ENCODE results near the gene LY6G6D.

LY6G6D gene

GRCh38 chr6:31687860-31688693 lies 27.1 kb upstream of the LY6G6D start:
- Histone ChIP-seq H3K36me3 (ENCODE audit: control insufficient read depth, low read length) (peaks cover 51% of the 10 kb centered on the region), H3K4me3 (ENCODE audit: low read length) (no peak overlapping the region), H4K20me1 (ENCODE audit: control insufficient read depth, insufficient read depth, low read depth, low read length) (no peaks in the 10 kb centered on the region)

GRCh38 chr6:31689249-31690110 lies 25.7 kb upstream of the LY6G6D start:
- peaks cover 15% of the 10 kb centered on the region for H3K4me1 ChIP-seq (ENCODE audit: control insufficient read depth, low read length)
- H3K36me3 ChIP-seq (ENCODE audit: control insufficient read depth, low read length), result peaks cover 53% of the 10 kb centered on the region
- H3K79me2 ChIP-seq (ENCODE audit: control insufficient read depth, low read length), result no peaks in the 10 kb centered on the region
- peak overlapping the region; percentile 6; the same call in 1 of the 2 replicates for H3K4me3 ChIP-seq (ENCODE audit: low read length)
- H3K4me2 ChIP-seq (ENCODE audit: low read length), result peak overlapping the region; percentile 49
- TF ChIP-seq CTCF (IDR thresholded peaks at IDR 0.05; ENCODE audit: low read depth, low read length, poor library complexity, severe bottlenecking) (peak; percentile 82), EZH2phosphoT487 (IDR thresholded peaks at IDR 0.05; ENCODE audit: borderline replicate concordance, low read length) (no peak)
- no peaks in the 10 kb centered on the region; the same call in 1 of the 2 replicates for H3F3A ChIP-seq (ENCODE audit: control insufficient read depth, insufficient read depth)
- H3K27me3 ChIP-seq (ENCODE audit: control insufficient read depth, low read length), result no peaks in the 10 kb centered on the region
- no peaks in the 10 kb centered on the region for H3K9me2 ChIP-seq (replicated peaks; ENCODE audit: control insufficient read depth, low read length)
- H3K27ac ChIP-seq (ENCODE audit: low read depth, low read length), result no peak overlapping the region
- no peaks in the 10 kb centered on the region for H4K20me1 ChIP-seq (ENCODE audit: control insufficient read depth, insufficient read depth, low read depth, low read length)
- no peaks in the 10 kb centered on the region for H3K9me3 ChIP-seq (ENCODE audit: control insufficient read depth, insufficient read depth, low read length)

More at GRCh38 chr6:31687860-31688693, 27.1 kb upstream of the LY6G6D start:
- no peaks in the 10 kb centered on the region; the same call in 1 of the 2 replicates for H3F3A ChIP-seq (ENCODE audit: control insufficient read depth, insufficient read depth)
- no peaks in the 10 kb centered on the region for H3K9me2 ChIP-seq (replicated peaks; ENCODE audit: control insufficient read depth, low read length)
- no peaks in the 10 kb centered on the region for H3K79me2 ChIP-seq (ENCODE audit: control insufficient read depth, low read length)
- TF ChIP-seq CTCF (IDR thresholded peaks at IDR 0.05; ENCODE audit: low read depth, low read length, poor library complexity, severe bottlenecking), result no peak
- H3K27ac ChIP-seq (ENCODE audit: low read depth, low read length), result no peak overlapping the region
- H3K4me1 ChIP-seq (ENCODE audit: control insufficient read depth, low read length), result peaks cover 15% of the 10 kb centered on the region
- H3K4me2 ChIP-seq (ENCODE audit: low read length), result no peak overlapping the region
- H3K9me3 ChIP-seq (ENCODE audit: control insufficient read depth, insufficient read depth, low read length), result no peaks in the 10 kb centered on the region
- no peaks in the 10 kb centered on the region for H3K27me3 ChIP-seq (ENCODE audit: control insufficient read depth, low read length)

- H3K4me1 ChIP-seq (ENCODE audit: control insufficient read depth, low read length), result peaks cover 15% of the 10 kb centered on the region
- no peaks in the 10 kb centered on the region for H3K79me2 ChIP-seq (ENCODE audit: control insufficient read depth, low read length)
- no peaks in the 10 kb centered on the region for H4K20me1 ChIP-seq (ENCODE audit: control insufficient read depth, insufficient read depth, low read depth, low read length)
- peak overlapping the region; percentile 49; the same call in 1 of the 2 replicates for H3K4me2 ChIP-seq (ENCODE audit: low read length)
- TF ChIP-seq EZH2phosphoT487 (IDR thresholded peaks at IDR 0.05; ENCODE audit: borderline replicate concordance, low read length) (no peak), CTCF (IDR thresholded peaks at IDR 0.05; ENCODE audit: low read depth, low read length, poor library complexity, severe bottlenecking) (no peak)
- H3K9me3 ChIP-seq (ENCODE audit: control insufficient read depth, insufficient read depth, low read length), result no peaks in the 10 kb centered on the region
- H3F3A ChIP-seq (ENCODE audit: control insufficient read depth, insufficient read depth), result no peaks in the 10 kb centered on the region; the same call in 1 of the 2 replicates
- no peaks in the 10 kb centered on the region for H3K9me2 ChIP-seq (replicated peaks; ENCODE audit: control insufficient read depth, low read length)
- no peak overlapping the region for H3K27ac ChIP-seq (ENCODE audit: low read depth, low read length)
- H3K27me3 ChIP-seq (ENCODE audit: control insufficient read depth, low read length), result no peaks in the 10 kb centered on the region
- H3K4me3 ChIP-seq (ENCODE audit: low read length), result no peak overlapping the region
- peaks cover 60% of the 10 kb centered on the region for H3K36me3 ChIP-seq (ENCODE audit: control insufficient read depth, low read length)
Measured at GRCh38 chr6:31690231-31691077, 24.7 kb upstream of the LY6G6D start.
